Measurements from ENCODE around the gene DLL3. TPM values are rescaled to one million over a fixed set of nuclear protein-coding genes. Genes with fewer than 3 reads are reported as not detected.

Gene DLL3
- total and polyA plus RNA-seq, 9 of the 15 experiments (the other 6 are each of a cell fraction or from before 2014, with no cell fraction given), result 0.80 to 6.3 (median 1.2) TPM

GRCh38 chr19:39479916-39480315 lies 18.8 kb upstream of the DLL3 start:
- H3K9me3 ChIP-seq (replicated peaks; ENCODE audit: control insufficient read depth, insufficient read depth, low read depth, low read length), result no peaks in the 10 kb centered on the region
- peak overlapping the region; percentile 60 for H3K4me2 ChIP-seq (ENCODE audit: insufficient read depth, low read length)
- intact Hi-C loops (cut with micrococcal nuclease), result loop anchor here (2.0 to 5.0 kb wide), 2 partner anchors 19 to 33 kb away; partner anchors contain the start of genes DLL3 and SUPT5H
- H4K20me1 ChIP-seq (replicated peaks; ENCODE audit: control insufficient read depth, insufficient read depth, low read length), result 0 out of 2 replicates have a peak, but pooled peaks cover 9% of the 10 kb centered on the region
- DNase-seq (ENCODE audit: extremely low read depth in 1 of 4, low spot score in 3 of 4) (peak in 1 of 4 experiments; percentile 31), ATAC-seq (no peak), FAIRE-seq (no peak)
- H3K9ac ChIP-seq (ENCODE audit: insufficient read depth in 1 of 2, low read depth in 2 of 2, low read length in 2 of 2), result peak overlapping the region in 1 of 2 experiments; percentile 99; a peak in 3 of 4 replicates
- CTCF ChIA-PET (ENCODE audit: low intra/inter-chr PET ratio), result no interaction called here
- H3K9me1 ChIP-seq (ENCODE audit: control insufficient read depth, insufficient read depth, low read length), result no peaks in the 10 kb centered on the region
- peaks cover 10 to 17% of the 10 kb centered on the region in 2 experiments; a peak in 4 of 5 replicates for H3K4me1 ChIP-seq (replicated peaks in 1 of 2; ENCODE audit: control insufficient read depth in 2 of 2, insufficient read depth in 2 of 2, low read length in 2 of 2)
- in situ Hi-C loops (cut with MboI), result no loop called here
- WGBS (ENCODE audit: insufficient coverage, low coverage, missing lambda C conversion rate), result 11% methylated on average over 10 of the region's 10 CpGs
- POLR2A ChIA-PET, result interaction anchor here (0.7 to 1.5 kb wide), 12 partner anchors 8 to 104 kb away, joined by 3 to 15 read pairs (median 3); partner anchors contain the start of genes DLL3, RPS16 and SUPT5H
- BruUV-seq (replicated peaks), result no TSS peak
- H3K27ac ChIP-seq (ENCODE audit: extremely low read depth, low read depth, low read length), result peak overlapping the region; percentile 79
- H3K36me3 ChIP-seq (ENCODE audit: control insufficient read depth, insufficient read depth, low read length), result peaks cover 53% of the 10 kb centered on the region
- no peaks in the 10 kb centered on the region for H3K27me3 ChIP-seq (ENCODE audit: control insufficient read depth in 2 of 2, insufficient read depth in 2 of 2, low read length in 2 of 2)
- peaks cover 32% of the 10 kb centered on the region for H3K79me2 ChIP-seq (ENCODE audit: control insufficient read depth, insufficient read depth, low read length)
- H2AFZ ChIP-seq (ENCODE audit: low read depth, low read length), result peak overlapping the region; percentile 93
- peak overlapping the region; percentile 94; the same call in 1 of the 2 replicates for H3K4me3 ChIP-seq
- TF ChIP-seq JUNB (CRISPR knock-in tag; conservative IDR thresholded peaks at IDR 0.05) (no peak), ZC3H4 (CRISPR knock-in tag; IDR thresholded peaks at IDR 0.05; ENCODE audit: borderline replicate concordance) (no peak), ZNF639 (CRISPR knock-in tag; conservative IDR thresholded peaks at IDR 0.05 in 1 of 2, IDR thresholded peaks at IDR 0.05 in 1 of 2) (no peak), ZNF431 (CRISPR knock-in tag; IDR thresholded peaks at IDR 0.05) (0 out of 2 replicates have a peak, but pooled peaks have one; percentile 43), RBM25 (IDR thresholded peaks at IDR 0.05; ENCODE audit: low read depth, low read length, severe bottlenecking) (no peak), FOSL1 (tag; conservative IDR thresholded peaks at IDR 0.05) (0 out of 2 replicates have a peak, but pooled peaks have one; percentile 10), KDM5B (IDR thresholded peaks at IDR 0.05; ENCODE audit: insufficient replicate concordance, low read depth, low read length) (peak; percentile 8), RBM39 (optimal IDR thresholded peaks at IDR 0.05; ENCODE audit: low read depth, low read length) (no peak), ZNF212 (CRISPR knock-in tag; IDR thresholded peaks at IDR 0.05) (no peak), MAFK (IDR thresholded peaks at IDR 0.05; ENCODE audit: low read length) (no peak), PRDM10 (IDR thresholded peaks at IDR 0.05; ENCODE audit: partially characterized antibody) (peak; percentile 67), IRF1 (CRISPR knock-in tag; IDR thresholded peaks at IDR 0.05; ENCODE audit: borderline replicate concordance) (no peak), GTF2E2 (tag; IDR thresholded peaks at IDR 0.05) (0 out of 2 replicates have a peak, but pooled peaks have one; percentile 76), JUND (IDR thresholded peaks at IDR 0.05; ENCODE audit: borderline replicate concordance, low read depth, low read length) (no peak), JUND (tag; IDR thresholded peaks at IDR 0.05; ENCODE audit: borderline replicate concordance, low read depth, low read length) (no peak), ZNF263 (CRISPR knock-in tag; IDR thresholded peaks at IDR 0.05; ENCODE audit: borderline replicate concordance) (no peak)

All from K562 (cell line).